Stimulated activated CD8-positive, alpha-beta memory T cell treated with anti-CD3 and anti-CD28 coated beads, Interleukin-15, amount 100 ng/mL, for 1 hour (primary cell): ENCODE measurements around the gene RPH3AL.
A peak's percentile ranks its signal among the peaks of the same experiment; 100 is the strongest.

Source experiments
- DNase-seq: peaks from one replicate; pipeline ENCODE4 v3.0.0-alpha.2; 2020; ENCODE audit warnings: low read depth

RPH3AL gene

DNA sequence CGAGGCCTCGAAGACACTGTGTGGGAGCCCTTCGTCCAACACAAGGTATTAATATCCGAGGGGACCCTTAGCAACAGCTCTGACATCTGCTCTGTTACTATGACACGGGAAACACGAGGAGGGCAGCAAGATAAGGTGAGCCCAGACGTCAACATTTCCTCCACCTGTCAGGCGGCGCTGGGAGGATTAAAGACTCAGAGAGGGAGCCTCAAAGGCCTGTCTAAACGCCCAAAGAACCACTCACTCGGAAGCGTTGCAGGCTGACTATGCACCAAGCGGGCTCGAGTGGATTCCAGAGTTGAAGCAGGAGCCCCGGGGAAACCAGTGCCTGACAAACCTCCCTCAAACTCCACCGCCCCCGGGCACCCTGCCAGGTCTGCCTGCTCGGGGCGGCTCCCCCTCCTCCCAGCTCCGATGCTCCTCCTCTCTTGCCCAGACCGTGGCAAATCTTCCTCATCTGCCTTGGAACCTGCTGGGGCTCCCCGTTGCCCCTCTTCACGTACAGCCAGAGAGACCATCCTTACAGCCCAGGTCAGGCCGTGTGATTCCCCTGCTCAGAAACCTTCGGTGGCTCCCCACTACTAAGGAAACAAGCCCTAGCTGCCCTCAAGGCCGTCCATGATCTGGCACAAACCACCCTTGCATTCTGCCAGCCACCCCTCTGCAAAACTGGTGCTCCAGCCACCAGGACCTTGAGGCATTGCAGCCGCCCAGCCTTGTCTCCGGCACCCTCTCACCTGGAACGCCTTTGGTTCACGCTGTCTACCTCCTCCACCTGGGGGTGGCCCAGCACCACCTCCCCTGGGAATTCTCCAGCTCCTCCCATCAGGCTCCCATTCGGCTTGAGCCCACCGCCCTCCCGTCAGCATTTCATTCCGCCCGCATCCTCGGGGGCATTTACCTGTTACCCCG lies 16.2 kb downstream of the RPH3AL start:
- peak; percentile 15 for DNase-seq

DNA sequence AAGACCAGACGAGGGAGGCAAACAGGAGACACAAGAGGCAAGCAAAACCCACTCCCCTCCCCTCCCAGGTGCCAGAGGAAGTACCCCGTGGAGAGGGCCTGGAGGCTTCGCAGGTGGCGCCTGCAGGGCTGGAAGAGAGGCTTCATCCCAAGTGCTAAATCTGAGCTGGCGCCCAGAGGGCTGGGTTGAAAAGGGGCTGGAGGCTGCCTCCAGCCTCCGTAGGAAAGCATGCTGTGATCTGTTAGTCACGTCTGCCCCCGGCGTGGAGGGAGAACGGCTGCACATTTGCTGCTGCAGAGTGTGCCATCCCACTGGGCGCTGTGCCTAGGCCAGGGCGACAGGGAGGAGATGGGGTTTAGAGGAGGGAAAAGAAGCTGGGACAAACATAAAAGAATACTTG lies 16.9 kb downstream of the RPH3AL start:
- DNase-seq = no peak

DNA sequence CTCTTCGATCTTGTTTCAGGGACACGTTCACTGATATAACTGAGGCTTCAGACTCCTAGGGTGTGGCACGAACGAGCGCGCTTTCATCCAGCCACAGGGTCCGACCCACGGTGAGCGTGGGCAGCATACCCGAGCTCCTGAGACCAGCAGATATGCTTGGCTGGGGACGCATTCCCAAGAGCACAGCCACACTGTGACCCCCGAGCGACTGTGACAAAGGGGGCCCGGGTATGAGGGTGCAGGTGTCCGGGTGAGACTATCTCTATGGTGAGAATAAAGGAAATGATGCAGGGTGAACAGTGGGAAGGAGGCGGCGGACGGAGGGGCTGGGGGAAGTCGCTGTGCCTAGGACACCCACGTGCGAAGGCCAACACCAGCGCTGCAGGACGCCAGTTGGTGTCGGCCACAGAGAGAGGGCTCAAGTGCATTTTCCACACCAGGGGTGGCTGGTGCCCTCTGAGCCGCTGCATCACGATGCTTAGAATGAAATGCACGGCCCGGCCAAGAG lies 17.6 kb downstream of the RPH3AL start:
- no peak for DNase-seq

DNA sequence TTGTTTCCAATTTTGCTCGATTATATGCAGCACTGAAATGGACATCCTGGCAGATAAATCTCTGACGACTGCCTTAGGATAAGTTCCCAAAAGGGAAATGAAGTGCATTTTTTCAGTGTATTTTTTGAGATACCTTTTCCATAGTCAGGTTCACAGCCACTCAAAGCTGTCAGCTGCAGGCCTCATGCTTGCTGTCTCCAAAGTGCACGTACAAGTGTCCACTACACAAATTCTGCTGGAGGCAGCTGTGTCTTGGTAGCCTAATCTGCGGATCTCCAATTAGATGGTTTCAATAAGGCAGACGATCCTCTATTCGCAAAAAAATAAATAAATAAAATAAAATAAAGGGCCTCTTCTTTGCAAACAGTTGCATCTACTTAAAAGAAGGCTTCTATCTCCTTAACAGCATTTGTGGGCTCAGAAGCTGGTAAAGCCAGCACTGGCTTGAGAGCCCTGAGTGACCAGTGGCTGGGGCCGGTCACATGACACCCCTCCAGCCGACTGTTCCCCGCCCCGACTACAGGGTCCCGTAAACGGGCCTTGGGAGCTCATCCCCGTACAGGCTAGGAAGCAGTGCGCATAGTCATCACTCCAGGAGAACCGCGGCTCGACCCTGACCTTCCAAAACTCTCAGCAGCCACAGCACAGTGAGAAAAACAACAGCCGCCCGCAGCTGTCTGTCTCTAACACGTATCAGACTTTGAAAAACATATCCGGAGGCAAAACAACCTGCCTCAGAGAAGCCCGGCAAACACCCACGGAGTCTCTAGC lies 18.8 kb downstream of the RPH3AL start:
- DNase-seq = no peak

DNA sequence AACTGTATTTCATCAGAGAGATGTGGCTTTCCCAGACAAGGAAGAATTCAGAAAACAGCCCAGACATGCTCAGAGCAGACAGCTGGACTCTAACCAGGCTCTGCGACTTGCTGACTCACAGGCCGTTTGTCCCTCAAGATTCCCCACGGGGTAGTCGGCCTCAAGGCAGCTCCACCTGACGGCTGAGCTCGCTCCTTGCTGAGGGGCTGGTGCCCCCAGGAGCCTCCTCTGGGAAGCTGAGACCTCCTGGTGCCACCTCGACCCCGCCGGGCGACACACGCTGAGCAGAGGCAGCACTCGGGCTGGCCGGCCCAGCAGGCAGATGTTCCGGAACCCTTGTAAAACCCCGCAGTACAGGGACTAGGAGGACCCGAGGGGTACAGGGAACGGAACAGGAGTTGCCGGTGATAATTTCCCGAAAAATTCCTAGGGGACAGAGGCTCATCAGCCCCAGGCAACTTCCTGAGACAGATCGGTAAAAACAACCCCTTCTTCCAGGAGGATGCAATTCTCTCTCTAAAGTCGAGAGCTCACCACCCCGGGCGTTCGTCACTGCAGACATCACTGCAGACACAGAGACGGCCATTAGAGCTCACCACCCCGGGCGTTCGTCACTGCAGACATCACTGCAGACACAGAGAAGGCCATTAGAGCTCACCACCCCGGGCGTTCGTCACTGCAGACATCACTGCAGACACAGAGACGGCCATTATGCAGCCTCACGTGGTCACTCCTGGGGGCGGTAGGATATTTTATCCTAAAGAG lies 19.9 kb downstream of the RPH3AL start:
- DNase-seq = no peak

DNA sequence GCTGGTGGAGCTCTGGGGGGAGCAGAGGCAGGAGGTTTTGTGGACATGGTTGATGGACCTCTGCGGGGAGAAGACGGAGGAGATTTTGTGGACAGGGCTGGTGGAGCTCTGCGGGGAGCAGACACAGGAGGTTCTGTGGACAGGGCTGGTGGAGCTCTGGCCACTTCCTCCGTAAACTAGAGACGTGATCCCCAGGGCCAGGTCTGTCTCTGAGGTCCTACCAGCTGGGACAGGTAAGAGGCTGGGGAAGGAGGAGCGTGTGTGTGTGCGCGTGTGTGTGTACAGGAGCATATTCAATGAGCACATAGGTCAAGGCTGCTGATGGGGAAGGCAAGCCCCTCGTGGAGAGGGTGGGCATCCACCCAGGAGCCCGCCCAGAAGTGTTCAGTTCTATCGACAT lies 20.6 kb downstream of the RPH3AL start:
- DNase-seq = no peak

DNA sequence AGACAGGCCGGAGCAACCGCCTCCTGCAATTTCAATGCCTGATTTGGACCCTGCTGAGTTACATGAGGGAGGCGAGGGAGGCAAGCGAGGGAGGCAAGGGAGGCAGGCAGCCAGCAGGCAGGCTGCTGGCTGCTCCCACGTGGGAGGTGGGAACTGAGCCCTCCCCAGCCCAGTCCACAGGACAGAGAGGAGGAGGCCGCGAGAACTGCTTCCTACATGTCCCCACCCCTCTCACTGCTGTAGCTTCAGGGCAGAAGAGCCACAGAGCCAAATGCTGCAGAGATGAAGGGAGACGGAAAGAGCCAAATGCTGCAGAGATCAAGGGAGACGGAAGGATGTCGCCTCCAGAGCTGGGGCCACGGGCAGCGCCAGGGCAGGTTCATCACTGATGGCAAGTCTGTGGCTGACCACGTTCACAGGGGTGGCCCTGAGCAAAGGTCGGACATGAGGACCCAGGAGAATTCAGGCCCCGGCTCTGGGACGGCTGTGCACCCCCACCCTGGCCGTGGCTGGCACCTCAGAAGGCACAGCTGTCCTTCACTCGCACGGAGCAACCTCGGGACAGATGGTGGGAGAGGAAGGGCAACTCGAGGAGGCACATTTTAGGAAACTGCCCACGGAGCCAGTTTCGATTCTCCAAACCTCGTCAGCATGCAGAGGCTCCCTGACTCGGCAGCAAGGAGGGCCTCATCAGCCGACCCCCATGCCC lies 21.5 kb downstream of the RPH3AL start:
- no peak for DNase-seq

DNA sequence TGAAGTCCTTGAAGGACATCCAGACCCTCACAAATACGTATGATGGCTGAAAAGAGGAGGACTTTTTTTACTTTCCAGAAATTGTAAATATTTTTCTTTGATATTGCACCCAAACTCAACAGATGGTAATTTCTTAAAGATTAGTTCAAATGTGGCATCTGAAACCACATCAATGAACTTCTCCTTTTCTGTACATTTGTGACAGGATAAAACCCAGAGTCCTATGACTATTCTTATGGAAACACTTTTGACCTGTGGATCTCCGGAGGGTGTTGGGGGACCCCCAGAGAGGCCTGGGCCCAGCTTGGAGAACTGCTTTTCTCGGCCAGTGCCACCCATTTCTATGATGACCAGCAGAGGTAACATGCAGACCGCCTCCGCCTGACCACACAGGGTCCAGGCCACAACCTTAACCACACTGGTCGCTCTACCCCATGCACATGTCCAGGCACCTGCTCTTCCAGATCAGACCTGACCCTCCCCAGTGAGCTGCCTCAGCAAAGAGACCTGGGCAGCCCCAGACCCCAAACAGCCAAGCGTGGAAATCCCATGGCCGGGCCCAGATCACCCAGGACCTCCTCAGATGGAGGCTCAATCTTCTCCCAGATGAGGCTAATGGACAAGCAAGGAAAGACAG lies 22.7 kb downstream of the RPH3AL start:
- DNase-seq = no peak

DNA sequence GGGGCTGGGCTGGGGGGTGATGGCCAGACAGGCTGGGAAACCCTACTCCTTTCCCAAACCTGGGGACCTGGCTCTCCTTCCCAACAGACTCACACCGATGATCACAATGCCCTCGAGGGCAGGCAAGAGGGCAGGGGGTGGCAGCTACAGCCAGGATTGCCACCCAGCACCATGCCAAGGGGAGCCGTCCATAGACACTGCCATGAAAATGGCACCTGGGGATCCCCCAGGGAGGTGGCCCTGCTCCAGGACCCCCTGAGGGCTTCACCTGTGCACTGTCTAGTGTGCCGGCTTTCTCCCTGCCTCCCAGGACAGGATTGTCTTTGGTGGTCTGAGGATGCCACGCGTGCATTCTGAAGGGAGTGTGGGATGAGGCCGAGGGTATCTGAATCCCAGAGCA lies 24.6 kb downstream of the RPH3AL start:
- no peak for DNase-seq

DNA sequence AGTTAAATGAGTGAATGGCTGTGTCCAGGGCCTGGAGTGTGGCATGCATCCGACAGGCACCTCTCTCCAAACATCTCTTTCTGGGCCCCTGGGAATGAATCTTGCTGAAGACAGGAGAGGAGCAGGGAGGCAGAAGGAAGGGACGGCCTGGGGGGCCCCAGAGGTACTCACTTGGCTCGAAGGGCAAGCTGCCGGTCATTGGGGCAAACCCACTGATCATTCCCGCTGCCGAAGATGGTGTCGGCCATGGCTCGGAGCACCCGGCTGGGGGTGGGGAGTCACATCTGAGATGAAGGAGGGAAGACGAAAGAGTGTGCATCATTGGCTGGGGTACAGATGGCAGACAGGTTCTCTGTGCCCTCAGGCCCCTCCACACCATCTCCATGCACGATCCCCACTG lies 25.3 kb downstream of the RPH3AL start:
- no peak for DNase-seq

DNA sequence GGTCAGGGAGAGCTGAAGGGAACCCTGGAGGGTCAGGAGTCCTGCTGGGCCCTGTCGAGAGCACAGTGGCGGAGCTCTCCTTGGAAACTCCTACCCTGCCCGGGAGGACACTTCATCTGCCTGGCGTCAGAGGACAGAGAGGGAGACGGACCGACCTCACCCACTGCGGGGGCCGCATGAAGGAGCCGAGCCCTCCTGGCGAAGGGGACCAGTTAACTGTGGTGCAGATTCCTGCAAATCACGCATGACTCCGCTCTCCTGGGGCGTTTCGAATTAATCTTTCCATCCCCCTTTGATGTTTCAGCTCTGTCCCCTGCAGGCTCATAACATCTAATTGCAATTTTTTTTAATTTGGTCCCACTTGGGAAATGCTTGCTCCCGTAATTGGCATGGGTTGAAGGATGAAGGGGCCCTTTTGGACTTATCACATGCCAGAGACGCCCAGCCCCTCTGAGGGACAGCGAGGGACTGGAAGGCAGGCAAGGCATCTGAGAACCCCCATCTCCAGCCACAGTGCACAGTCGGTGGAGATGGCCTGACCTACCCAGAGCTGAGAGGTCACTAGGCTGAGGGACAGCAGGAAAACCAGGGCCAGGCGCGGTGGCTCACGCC lies 26.5 kb downstream of the RPH3AL start:
- no peak for DNase-seq

DNA sequence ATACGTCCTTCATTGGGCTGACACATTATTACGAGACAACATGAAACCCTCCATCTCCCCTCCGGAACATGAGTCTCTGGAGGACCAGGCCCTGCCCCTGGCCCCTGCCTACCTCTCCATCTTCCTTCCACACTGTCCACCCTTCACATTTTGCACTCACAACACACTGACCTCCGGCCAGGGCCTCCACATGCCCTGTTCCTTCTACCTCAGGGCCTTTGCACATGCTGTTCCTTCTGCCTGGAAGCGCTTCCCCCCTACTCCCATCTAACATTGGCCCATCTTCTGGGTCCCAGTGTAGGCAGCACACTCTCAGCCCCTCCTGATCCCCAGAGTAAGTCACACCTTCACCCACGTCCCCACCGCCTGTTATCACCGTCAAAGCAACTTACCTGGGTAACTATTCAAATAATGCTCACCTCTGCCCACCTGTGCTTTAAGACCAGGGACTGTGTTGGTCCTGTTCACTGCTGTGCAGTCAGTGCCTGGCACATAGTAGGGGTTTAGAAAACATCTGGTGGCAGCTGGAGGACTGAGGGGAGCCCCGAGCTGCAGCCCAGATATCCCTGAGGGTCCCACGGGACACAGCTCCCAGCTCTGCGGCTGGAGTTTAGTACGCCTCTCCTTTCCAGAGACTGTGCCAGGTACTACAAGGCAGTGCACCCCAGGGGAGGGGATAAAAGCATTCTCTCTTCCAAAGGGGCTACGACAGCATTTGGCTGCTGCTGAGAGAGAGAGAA lies 27.2 kb downstream of the RPH3AL start:
- DNase-seq = no peak

DNA sequence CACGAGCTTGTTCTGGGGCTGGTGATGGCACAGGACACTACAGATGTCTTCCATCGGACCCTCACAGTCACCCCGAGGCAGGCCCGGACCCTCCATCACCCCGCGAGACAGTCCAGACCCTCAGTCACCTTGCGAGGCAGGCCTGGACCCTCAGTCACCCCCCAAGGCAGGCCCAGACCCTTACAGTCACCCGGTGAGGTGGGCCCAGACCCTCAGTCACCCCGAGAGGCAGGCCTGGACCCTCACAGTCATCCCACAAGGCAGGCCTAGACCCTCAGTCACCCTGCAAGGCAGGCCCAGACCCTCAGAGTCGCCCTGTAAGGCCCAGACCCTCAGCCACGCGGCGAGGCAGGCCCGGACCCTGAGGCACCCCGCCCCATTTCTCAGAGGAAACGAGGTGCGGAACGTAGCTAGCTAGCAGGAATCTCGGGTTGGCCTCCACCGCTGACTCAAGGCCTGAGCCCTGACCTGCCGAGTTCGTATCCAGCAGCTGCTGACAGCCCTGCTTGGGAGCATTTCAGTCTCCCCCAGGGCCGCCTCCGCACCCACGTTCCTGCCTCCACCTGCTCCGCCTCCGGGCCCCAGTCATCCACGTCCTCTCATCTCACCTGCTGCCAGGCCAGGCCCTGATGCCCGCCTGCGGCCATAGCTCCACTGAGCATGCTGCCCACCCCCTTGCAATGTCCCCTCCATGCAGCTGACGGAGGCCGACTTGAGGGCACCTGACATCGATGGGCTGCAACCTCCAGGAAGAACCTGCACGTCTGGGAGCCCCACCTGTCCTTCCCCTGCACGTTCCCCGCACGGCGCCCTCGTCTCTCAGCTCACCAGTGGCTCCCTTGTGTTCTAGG lies 28.7 kb downstream of the RPH3AL start:
- no peak for DNase-seq

DNA sequence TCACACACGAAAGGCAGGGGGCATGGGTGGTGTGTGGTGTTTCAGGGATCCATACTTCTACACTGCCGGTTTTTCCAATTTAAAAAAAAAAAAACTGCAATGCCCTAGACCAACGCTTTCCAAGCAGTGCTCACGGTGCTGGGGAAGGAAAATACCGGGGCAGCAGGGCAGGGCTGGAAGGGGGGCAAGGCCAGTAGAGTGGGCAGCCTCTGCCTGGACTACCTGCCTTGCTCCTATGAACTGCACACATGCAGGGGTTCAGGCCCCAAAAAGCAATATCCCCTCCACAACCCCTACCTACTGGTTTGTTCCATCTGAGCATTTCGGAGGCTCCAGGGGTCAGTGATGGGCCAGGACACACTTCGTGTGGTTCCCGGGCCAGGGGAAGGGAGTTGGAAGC lies 29.4 kb downstream of the RPH3AL start:
- DNase-seq = no peak

DNA sequence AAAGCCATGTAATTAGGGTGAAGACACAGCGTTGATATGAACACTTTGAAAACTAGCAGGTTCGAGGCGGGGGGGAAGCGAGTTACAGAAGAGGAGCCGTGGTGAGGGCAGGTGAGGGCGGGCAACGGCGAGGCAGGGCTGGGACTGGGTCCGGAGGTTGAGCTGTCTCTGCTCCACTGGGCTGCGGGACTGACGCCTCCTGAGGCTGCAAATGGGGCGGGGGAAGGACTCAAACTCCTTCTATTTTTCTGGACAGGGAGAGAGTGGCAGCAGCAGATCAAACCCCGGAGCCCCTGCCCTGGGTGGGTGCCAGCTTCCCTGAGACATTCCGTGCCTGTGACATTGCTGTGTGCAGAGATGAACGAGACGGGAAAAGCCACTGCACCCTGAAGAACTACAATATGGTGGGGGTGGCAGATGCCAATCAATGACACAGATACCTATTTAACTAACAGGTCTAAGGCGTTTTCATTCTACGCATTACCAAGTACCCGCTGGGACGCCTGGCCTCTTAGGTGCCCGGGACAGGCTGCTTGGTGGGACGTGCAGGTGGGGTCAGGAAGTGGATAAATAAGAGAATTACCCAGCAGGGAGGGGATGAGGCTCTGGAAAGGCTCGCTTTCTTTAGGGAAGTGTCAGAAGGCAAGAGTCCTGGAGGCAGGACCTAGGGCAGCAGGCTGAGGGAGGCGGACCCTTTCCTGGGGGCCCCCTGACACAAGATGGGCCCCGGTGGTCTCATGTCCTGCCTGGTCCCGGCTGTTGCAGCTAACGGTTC lies 30.4 kb downstream of the RPH3AL start:
- no peak for DNase-seq

DNA sequence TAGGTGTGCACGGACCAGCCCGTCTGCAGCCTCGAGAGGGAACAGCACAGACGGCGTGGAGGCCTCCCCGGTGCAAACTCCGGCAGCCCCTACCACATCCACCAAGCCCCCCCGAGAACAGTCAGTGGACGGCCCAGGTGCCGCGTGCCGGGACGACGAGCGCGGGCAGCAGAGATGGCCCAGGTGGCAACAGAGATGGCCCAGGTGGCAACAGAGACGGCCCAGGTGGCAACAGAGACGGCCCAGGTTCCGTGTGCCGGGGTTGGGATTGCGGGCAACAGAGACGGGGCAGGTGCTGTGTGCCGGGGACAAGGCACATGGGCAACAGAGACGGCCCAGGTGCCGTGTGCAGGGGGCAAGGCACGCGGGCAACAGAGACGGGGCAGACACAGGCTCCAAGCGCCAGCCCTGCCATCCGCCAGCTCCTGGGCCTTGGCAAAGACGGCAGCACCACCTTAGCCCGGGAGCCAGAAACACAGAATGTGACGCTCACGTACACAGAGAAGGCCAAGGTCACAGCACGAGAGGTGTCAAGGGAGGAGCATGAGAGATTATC lies 31.1 kb downstream of the RPH3AL start:
- no peak for DNase-seq

DNA sequence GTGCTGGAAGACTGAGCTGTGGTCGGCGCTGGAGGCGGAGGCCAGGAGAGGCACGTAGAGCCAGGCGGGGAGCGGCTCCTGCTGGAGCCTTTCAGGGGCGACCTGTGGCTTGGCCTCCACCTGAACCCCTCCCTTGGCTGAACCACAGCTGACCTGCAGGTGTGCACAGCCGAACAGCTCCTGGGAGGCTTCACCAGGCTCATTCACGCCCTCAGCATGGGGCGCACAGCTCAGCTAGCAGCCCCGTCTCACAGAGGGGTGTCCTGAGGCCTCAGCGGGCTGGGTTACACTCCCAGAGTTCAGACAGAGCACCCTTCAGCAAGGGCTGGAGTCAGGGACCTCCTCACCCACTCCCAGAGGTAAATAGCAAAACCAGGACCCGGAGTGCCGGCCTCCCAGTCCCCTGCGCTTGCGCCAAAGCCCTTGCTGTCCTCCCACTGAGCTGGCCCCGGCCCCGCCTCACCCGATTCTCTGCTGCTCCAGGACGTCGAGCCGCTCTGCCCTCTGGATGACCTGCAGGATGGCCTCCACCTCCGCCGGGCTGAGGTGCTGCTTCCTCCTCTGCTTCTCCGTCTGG lies 31.7 kb downstream of the RPH3AL start:
- no peak for DNase-seq

DNA sequence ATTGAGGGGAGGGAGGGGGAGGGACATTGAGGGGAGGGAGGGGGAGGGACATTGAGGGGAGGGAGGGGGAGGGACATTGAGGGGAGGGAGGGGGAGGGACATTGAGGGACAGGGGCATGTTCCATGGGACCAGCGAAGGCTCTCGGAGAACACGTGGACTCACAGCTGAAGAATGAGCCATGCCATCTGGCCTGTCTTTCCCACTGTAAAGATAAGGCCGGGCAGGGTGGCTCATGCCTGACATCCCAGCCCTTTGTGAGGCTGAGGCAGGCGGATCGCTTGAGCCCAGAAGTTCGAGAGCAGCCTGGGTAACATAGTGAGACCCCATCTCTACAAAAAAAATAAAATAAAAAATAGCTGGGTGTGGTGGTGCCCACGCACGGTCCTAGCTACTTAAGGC lies 32.5 kb downstream of the RPH3AL start:
- no peak for DNase-seq
